Vagina (tissue), 2 donors: Measurements from ENCODE around the gene TSPAN14.

Experiments
- POLR2A ChIP-seq, 2 donors: fragments of 450-650 bp; IDR thresholded peaks; one replicate each; pipeline ENCODE4 v1.6.1; 2017; ENCODE audit warnings: antibody characterized with exemption in 2 of 2, mild to moderate bottlenecking in 2 of 2, moderate library complexity in 2 of 2
- TF ChIP-seq, protein P1 (sequence below), 3 experiments: fragments of 450-650 bp in 2 of 3; fragments of 200-600 bp in 1 of 3; sonication (generic) in 1 of 3; IDR thresholded peaks; one replicate each; pipeline ENCODE4 v1.5.1; 2017 to 2019; ENCODE audit warnings: antibody characterized with exemption in 3 of 3, mild to moderate bottlenecking in 2 of 3, moderate library complexity in 2 of 3

DNA sequence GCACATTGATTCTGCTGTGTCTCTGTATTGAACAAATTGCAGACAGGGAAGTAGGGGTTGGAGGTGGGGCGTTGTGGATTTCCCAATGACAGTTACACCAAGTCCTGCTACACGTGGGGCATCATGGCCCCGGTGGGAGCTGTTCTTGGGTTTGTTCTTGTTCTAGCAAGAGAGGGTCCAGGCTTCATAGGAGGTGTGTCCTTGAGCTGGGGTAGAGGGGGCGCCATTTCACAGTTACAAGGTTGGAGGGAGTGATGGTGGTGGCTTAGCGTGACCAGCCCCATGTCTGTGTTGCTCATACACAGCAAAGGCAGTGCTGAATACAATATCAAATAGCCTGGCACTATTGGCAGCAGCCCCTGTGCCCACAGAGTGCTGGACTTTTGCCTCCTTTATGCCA lies 99.3 kb downstream of the TSPAN14 start:
- TF ChIP-seq, protein P1, sequence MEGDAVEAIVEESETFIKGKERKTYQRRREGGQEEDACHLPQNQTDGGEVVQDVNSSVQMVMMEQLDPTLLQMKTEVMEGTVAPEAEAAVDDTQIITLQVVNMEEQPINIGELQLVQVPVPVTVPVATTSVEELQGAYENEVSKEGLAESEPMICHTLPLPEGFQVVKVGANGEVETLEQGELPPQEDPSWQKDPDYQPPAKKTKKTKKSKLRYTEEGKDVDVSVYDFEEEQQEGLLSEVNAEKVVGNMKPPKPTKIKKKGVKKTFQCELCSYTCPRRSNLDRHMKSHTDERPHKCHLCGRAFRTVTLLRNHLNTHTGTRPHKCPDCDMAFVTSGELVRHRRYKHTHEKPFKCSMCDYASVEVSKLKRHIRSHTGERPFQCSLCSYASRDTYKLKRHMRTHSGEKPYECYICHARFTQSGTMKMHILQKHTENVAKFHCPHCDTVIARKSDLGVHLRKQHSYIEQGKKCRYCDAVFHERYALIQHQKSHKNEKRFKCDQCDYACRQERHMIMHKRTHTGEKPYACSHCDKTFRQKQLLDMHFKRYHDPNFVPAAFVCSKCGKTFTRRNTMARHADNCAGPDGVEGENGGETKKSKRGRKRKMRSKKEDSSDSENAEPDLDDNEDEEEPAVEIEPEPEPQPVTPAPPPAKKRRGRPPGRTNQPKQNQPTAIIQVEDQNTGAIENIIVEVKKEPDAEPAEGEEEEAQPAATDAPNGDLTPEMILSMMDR (IDR thresholded peaks at IDR 0.05) = no peak
- no peak for TF ChIP-seq POLR2A (IDR thresholded peaks at IDR 0.05)
